ENCODE results near the gene RABGGTA.

The RABGGTA gene

DNA sequence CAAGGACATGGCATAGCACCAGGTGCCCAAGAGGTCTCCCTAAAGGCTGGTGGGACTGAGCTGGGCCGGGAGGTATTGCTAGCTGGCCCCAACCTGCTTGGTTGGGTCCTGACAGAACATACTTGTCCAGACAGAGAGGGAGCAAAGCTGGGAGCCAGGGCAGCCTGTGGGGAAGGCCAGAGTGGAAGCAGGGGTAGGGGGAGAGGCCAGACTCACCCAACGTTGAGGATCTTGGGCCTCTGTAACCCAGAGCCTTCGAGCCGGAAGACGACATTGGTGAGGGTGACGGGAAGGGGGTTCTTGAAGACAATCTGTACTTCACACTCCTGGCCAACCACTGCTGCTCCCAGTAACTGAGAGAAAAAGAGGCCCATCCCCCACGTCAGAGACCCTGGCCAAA lies 17.5 kb downstream of the RABGGTA start:
- H3K4me3 ChIP-seq (ENCODE audit: low read length): no peak overlapping the region
- no peaks in the 10 kb centered on the region for H3K9me2 ChIP-seq (replicated peaks; ENCODE audit: insufficient read depth, low read length)
- DNase-seq: no peak
- H3K4me1 ChIP-seq (ENCODE audit: low read length): no peaks in the 10 kb centered on the region
- H3K9ac ChIP-seq (ENCODE audit: low read length): no peak overlapping the region
- H3F3A ChIP-seq (ENCODE audit: insufficient read depth, low read length): no peaks in the 10 kb centered on the region
- no peaks in the 10 kb centered on the region for H3K27me3 ChIP-seq (replicated peaks; ENCODE audit: insufficient read depth, low read length)
- no peaks in the 10 kb centered on the region for H3K36me3 ChIP-seq (replicated peaks; ENCODE audit: insufficient read depth, low read length)
- H3K4me2 ChIP-seq (ENCODE audit: low read depth, low read length): no peak overlapping the region
- H3K9me3 ChIP-seq (replicated peaks; ENCODE audit: insufficient read depth, low read length): no peaks in the 10 kb centered on the region
- H3K27ac ChIP-seq (ENCODE audit: low read length): no peak overlapping the region
- no peaks in the 10 kb centered on the region for H3K79me2 ChIP-seq (ENCODE audit: low read length)
- TF ChIP-seq CTCF (IDR thresholded peaks at IDR 0.05; ENCODE audit: low read length) (no peak), EZH2phosphoT487 (IDR thresholded peaks at IDR 0.05; ENCODE audit: low read length) (no peak), EZH2 (optimal IDR thresholded peaks at IDR 0.05; ENCODE audit: low read depth, low read length) (no peak)
- no peaks in the 10 kb centered on the region for H4K20me1 ChIP-seq (ENCODE audit: insufficient read depth, low read length)
- H2AFZ ChIP-seq (ENCODE audit: low read length): no peak overlapping the region

DNA sequence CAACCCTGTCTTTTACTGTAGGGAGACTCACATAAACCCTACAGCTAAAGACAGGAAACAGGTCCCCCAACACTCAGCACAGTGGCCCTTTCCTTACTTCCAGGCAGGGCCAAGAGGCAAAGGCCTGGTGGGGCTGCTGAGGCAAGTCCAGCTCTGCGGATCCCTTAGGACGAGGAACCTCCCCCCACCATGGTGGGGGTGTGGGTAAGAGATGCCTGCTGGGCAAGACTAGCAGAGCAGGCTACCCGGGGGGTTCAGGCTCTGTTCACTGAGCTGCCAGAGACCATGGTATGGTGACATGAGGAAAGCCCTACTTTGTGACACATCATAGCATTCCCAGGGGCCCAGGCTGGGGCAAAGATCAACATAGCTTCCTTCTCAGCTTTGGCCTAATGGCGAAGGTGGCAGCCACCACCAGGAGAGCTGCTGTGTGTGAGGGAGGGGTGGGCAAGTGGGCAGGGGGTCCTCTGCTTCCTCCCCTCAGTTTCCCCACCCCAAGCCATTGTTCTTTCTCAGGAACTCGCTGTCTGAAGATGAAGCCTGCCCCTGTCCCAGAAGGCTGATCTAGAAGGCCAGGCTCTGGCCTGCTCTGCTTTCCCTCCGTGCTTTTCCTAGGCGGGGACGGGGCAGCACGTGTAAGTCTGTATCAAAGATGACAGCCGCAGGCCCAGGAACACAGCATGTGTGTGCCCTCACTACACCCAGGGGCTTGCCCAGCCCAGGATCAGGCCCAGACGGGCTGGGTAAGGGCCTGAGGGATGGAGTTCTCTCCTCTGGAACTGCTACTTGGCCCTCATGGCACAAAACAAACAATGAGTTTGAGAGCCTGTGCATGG lies 18.9 kb downstream of the RABGGTA start:
- no peak overlapping the region for H2AFZ ChIP-seq (ENCODE audit: low read length)
- H3K4me2 ChIP-seq (ENCODE audit: low read depth, low read length): no peak overlapping the region
- no peaks in the 10 kb centered on the region for H3K79me2 ChIP-seq (ENCODE audit: low read length)
- DNase-seq: no peak
- H3K9ac ChIP-seq (ENCODE audit: low read length): no peak overlapping the region
- TF ChIP-seq EZH2phosphoT487 (IDR thresholded peaks at IDR 0.05; ENCODE audit: low read length) (no peak), CTCF (IDR thresholded peaks at IDR 0.05; ENCODE audit: low read length) (no peak), EZH2 (optimal IDR thresholded peaks at IDR 0.05; ENCODE audit: low read depth, low read length) (no peak)
- no peak overlapping the region for H3K27ac ChIP-seq (ENCODE audit: low read length)
- H3K27me3 ChIP-seq (replicated peaks; ENCODE audit: insufficient read depth, low read length): no peaks in the 10 kb centered on the region
- no peaks in the 10 kb centered on the region for H3K4me1 ChIP-seq (ENCODE audit: low read length)
- H3K4me3 ChIP-seq (ENCODE audit: low read length): no peak overlapping the region
- H4K20me1 ChIP-seq (ENCODE audit: insufficient read depth, low read length): no peaks in the 10 kb centered on the region
- no peaks in the 10 kb centered on the region for H3K9me2 ChIP-seq (replicated peaks; ENCODE audit: insufficient read depth, low read length)
- H3K36me3 ChIP-seq (replicated peaks; ENCODE audit: insufficient read depth, low read length): no peaks in the 10 kb centered on the region
- no peaks in the 10 kb centered on the region for H3K9me3 ChIP-seq (replicated peaks; ENCODE audit: insufficient read depth, low read length)
- H3F3A ChIP-seq (ENCODE audit: insufficient read depth, low read length): 0 out of 2 replicates have a peak, but pooled peaks cover 3% of the 10 kb centered on the region

DNA sequence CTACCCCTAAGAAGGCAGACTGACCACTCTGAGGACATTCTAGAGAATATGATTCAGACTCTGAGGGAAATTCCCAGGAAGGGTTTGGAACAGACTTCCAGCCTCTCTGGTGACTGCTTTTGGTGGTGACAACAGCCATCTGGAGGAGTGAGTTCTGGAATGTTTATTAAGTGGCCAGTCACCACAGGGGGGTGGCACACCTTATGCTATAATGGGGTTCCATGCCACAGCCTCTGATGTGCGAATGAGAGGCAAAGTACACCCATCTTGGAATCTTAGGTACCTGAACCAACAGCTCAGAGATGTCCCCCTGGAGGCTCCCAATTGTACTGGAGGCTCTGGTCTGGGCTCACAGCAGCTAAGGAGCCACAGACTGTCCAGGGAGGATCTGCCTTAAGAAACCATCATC lies 19.5 kb downstream of the RABGGTA start:
- Histone ChIP-seq H3K9me3 (replicated peaks; ENCODE audit: insufficient read depth, low read length) (no peaks in the 10 kb centered on the region), H3K4me1 (ENCODE audit: low read length) (no peaks in the 10 kb centered on the region), H3K9me2 (replicated peaks; ENCODE audit: insufficient read depth, low read length) (no peaks in the 10 kb centered on the region), H3K4me3 (ENCODE audit: low read length) (no peak overlapping the region), H3K36me3 (replicated peaks; ENCODE audit: insufficient read depth, low read length) (no peaks in the 10 kb centered on the region), H2AFZ (ENCODE audit: low read length) (no peak overlapping the region), H3K27me3 (replicated peaks; ENCODE audit: insufficient read depth, low read length) (no peaks in the 10 kb centered on the region), H4K20me1 (ENCODE audit: insufficient read depth, low read length) (no peaks in the 10 kb centered on the region), H3F3A (ENCODE audit: insufficient read depth, low read length) (peaks cover 6% of the 10 kb centered on the region; the same call in 1 of the 2 replicates), H3K9ac (ENCODE audit: low read length) (no peak overlapping the region), H3K27ac (ENCODE audit: low read length) (no peak overlapping the region), H3K79me2 (ENCODE audit: low read length) (no peaks in the 10 kb centered on the region), H3K4me2 (ENCODE audit: low read depth, low read length) (no peak overlapping the region)
- TF ChIP-seq EZH2 (optimal IDR thresholded peaks at IDR 0.05; ENCODE audit: low read depth, low read length) (no peak), EZH2phosphoT487 (IDR thresholded peaks at IDR 0.05; ENCODE audit: low read length) (no peak), CTCF (IDR thresholded peaks at IDR 0.05; ENCODE audit: low read length) (no peak)
- DNase-seq: no peak
